Measurements from ENCODE around the gene SYT11.
"Not testable (repeated sequence)": the region's sequence is repeated elsewhere in the genome, so short reads cannot be mapped to it uniquely, and the experiment has no call there.

The SYT11 gene

DNA sequence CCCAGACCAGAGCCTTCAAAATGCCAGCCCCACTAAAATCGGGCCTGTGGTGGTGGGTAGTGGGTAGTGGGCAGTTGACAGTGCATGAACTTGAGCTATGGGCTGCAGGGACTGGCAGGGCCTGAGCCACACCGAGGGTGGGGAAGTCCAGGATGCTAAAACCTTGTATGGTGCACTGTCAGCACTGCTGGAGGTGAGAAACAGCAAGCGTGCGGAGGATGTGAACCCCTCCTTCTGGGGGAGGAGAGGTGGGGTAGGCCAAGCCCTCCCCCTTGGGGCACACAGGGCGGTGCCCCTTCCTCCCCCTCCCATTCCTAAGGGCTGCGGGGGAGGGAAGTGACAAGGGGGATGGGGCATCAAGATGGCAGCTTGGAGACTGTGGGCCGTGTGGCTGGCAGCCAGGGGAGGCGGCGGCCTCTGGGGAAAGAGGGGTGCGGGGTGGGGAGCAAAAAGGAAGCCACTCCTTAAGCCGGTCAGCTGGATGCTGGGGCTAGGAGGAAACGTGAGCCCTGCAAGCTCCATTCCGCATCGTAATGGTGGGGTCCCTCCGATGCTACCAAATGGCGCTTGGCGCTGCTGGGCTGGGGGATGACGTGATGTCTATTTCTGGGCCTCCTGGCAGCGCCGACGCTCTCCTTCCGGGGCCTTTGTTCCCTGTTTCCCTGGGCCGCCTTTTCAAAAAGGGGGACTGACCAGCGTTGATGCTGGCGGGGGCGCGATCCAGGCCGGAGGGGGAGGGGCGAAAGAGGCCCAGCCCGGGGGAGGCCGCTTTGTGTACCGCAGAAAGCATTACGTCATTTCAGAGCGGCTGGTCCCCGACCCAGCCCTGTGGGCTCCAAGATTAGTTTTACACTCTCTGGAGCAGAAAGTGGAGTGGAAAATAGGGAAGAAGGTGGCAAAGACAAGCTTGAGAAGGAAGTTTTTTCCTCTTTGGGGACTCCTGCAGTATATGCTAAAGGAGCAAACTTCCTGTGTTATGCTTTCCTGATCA, 809 bp downstream of the SYT11 start:
- DNase-seq (ENCODE audit: low read depth in 2 of 2), result peak; percentile 13 to 43

DNA sequence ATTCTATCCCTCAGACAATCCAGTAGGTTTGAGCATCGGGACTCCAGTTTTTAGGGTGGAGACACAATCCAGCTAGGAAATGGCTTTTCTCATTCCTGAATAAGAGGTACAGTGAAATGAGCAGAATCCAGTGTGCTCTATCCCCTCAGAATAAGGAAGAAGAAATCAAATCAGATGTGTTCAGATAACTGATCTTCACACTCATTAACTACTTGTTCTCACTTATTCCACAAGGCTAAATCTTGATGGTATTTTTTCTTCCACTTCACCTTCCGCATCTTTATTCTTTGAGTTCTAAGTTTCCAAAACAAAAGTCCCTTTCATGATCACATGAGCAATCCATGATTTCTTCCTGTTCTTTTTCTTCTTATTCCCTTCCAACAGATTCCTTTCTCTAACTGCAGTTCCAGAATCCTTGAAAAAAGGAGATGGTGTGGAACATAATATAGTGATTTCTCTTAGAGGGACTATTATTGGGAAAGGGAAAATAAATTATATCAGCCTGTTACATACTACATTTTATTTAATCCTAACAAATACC, 1.7 kb downstream of the SYT11 start:
- DNase-seq (ENCODE audit: low read depth in 2 of 2), result no peak

DNA sequence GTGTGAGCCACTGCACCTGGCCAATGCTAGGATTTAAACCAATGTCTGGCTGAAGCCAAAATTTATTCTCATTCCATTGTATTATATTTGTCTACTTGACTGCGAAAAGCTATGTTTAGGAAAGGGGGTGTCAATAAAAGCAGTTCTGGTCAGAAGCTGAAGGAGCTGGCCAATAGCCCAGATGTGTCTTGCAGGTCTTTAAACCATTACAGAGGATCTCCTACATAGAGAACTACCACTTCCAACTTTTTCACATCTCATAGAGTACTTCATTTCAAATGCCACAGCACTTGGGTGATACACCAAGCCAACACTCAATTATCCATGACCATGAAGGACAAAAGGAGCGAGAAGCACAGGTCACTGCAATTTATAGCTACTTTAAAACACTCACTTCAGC, 2.5 kb downstream of the SYT11 start:
- DNase-seq (ENCODE audit: low read depth in 2 of 2), result no peak

DNA sequence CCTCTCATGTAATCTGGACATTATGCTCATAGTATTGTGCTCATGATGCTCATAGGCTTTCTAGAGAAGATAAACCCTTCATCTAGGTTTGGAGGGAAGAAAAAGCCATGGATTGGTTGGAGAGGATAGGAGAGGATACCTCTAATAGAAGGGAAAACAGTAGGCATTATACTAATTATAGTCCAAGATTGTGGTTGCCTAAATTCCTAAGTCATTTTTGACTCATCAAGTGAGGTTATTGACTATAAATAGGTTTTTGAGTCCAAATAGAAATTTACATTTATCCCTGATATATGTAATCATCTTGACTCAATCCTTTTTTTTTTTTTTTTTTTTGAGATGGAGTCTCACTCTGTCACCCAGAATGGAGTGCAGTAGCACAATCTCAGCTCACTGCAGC, 5.0 kb downstream of the SYT11 start:
- DNase-seq (ENCODE audit: low read depth in 2 of 2), result no peak

DNA sequence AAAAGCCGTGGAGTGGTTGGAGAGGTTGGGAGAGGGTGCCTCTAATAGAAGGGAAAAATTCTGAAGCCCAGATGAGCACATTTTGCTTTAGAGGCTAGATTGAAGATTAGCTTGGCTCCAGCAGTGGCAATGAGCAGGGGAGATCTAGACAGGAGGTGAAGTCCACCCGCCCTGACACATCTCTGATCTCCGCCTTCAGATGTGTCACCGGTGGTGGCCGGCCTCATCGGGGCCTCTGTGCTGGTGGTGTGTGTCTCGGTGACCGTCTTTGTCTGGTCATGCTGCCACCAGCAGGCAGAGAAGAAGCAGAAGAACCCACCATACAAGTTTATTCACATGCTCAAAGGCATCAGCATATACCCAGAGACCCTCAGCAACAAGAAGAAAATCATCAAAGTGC, 8.4 kb downstream of the SYT11 start:
- no peak for DNase-seq (ENCODE audit: low read depth in 2 of 2)

DNA sequence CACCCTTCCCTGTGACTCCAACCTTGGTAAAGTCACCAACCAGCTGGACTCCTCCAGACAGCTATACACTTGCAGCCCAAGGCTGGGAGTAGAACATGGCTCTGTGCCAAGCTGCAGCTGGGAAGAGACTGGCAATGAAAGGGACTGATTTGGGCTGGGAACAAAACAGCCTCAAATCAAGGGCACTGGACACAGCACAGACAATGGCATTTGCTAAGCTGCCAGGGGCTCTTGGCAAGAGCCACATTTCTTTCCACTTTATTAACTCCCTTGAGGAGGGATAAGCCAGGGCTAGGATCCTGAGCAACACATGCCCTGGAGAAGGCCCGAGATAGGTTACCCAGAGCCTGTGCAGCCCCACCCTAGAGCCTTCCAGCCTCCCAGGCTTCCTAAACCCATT, 12.0 kb downstream of the SYT11 start:
- DNase-seq (ENCODE audit: low read depth in 2 of 2), result no peak

DNA sequence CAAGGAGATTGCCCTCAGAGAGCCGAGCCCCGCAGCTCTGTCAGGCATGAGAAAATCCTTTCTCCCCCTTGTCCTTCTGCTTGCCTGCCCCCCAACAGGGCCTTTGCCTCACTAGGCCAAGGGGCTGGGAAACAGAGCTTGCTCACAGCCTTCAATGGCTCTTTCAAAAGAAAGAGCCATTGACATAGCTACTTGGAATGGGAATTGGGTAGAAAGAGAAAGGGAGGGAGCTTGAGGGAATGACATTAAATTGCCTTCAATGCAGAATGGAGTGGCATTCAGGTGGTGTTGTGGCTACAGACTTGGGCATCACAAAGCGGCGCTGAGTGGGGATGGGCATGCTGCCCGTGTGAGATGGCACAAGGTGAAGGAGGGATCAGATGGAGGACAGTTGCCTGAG, 13.2 kb downstream of the SYT11 start:
- DNase-seq (ENCODE audit: low read depth in 2 of 2), result no peak

DNA sequence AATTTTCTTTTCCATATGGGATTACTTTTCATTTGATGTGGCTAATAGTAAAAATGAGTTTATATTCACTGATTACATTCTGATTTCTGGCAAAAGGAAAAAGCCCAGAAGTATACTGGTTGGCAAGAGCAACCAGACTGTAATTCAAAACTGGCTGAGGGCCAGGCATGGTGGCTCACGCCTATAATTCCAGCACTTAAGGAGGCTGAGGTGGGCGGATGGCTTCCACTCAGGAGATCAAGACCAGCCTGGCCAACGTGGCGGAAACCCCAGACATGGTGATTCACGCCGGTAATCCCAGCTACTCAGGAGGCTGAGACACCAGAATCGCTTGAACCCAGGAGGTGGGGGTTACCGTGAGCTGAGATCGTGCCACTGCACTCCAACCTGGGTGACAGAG, 14.5 kb downstream of the SYT11 start:
- DNase-seq (ENCODE audit: low read depth in 2 of 2), result no peak

DNA sequence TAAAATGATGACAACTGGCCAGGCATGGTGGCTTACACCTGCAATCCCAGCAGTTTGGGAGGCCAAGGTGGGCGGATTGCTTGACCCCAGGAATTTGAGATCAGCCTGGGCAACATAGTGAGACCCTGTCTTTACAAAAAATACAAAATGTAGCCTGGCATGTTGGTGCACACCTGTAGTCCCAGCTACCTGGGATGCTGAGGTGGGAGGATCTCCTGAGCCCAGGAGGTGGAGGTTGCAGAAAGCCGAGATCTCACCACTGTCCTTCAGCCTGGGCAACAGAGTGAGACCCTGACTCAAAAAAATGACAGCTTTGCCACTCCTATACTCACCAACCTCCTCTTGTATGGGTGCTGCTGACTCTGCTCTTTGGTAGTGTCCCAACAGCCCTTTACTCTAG, 18.6 kb downstream of the SYT11 start:
- DNase-seq (ENCODE audit: low read depth in 2 of 2), result no peak

DNA sequence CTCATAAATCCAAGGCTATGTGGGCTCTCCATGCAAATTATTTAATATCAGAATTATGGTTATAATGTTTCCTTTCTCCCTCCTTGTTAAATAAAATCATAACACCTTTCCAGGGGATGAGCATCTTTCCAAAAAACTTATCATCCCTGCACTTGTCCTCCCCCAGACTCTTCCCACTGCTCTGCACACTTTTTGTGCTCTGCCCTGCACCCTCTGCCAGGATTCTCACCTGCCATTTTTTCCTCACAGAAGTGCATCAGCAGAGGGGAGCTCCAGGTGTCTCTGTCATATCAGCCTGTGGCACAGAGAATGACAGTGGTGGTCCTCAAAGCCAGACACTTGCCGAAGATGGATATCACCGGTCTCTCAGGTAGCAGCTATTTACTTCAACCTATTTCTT, 20.9 kb downstream of the SYT11 start:
- no peak for DNase-seq (ENCODE audit: low read depth in 2 of 2)

DNA sequence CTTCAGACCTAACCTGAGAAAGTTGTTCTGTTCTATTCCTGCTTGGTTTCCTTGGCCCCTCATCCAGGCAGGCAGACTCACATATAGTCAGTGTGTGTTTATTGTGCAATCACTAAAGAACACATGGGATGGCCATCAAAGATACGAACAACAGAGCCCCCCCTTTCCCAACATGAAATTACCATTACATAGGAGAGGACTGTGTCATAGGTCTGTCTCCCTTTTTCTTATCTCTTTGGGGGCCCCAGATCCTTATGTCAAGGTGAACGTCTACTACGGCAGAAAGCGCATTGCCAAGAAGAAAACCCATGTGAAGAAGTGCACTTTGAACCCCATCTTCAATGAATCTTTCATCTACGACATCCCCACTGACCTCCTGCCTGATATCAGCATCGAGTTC, 21.6 kb downstream of the SYT11 start:
- no peak for DNase-seq (ENCODE audit: low read depth in 2 of 2)

DNA sequence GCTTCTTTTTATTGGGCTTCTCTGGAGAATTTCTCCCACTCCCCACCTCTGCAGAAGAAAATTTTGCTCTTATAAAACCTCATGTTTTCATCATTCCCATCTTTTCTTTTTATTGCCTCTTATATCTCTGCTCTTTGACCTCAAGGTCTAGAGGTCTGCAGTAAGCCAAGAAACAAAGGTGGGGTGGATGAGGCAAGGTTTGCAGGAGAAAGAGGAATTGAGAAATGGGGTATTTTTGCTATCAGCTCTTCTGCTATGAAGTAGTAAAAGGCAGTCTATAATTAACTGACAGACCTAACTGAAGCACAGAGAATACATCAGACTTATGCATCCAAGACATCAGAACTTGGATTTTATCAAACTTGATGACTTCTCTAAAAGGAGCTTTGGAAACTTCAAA, 22.9 kb downstream of the SYT11 start:
- DNase-seq (ENCODE audit: low read depth in 2 of 2), result no peak

DNA sequence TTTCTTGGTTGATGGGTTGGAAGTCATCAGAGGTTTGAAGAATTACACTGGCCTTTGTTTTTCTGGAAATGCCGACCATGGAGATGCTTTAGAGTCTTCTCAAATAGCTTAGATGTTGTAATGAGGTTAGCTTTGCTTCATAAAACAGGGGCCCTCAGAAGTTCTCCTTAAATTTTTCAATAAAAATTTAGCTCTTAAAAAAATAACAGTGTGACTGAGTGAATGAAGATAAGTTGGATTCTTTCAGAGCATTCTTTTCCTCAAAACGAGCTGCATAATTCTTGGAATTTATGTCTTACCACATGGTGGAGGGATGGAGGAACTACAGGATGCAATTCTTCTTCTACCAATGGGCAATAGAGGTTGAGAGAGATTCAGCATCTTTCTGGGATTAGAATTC, 23.4 kb downstream of the SYT11 start:
- DNase-seq (ENCODE audit: low read depth in 2 of 2), result no peak

DNA sequence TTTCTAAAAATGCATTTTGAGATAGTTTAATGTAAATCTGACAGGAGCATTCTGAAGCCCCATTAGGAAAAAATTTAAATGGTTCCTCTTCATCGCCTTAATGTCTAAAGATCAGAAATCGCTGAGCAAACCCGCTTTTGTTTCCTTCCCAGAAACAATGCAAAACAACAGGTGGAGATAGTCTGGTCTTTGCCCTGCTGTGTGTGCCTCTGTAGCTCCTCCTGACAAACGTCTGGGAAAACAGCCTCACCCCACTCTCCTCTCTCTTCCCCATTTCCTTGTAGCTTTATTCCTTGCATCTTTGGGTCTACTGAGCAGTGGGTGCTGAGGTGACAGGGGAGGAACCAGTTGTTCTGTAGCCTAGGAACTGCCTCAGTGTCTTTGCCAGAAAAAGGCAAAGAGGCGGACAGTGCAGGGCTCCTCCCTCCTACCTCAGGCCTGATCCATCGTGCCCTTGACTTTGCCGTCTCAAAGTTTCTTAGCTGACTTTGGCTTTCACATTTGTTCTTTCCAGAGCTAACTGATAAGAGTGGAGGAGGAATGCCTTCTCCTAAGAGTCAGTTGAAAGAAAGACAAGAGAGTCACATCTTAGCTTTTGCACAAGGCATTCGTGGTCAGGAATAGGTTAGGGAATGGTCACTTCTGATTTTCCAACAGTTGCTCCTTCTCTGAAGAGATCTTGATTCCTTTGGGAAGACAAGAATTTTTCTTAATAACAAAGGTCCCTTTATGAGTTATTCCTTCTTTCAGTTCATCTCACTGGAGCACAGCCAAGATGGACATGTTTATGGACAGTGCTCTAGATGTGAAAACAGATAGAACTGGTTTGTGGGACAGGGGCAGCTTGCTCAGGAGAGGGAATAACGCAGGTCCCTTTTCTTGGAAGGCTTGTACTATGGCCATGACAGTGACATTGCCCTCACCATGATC, 24.9 kb downstream of the SYT11 start:
- DNase-seq (ENCODE audit: low read depth in 2 of 2), result no peak

DNA sequence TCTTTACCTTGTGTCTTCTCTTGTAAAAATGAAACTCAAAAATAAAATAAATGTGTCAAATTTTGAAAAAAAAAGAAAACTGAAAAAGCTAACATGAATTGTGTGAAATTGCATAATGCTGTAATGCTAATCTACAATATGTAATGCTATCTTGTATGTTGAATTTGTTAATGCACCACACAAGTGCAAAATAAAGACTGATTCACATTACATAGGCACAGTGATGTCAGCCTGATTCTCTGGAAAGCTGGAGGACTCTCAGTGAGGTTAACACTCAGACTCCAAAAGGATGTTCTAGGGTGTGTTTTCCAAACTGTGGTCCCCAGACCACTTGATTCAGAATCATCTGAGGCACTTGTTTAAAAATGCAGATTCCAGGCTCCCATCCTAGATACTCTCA, 25.6 kb downstream of the SYT11 start:
- DNase-seq (ENCODE audit: low read depth in 2 of 2), result no peak

DNA sequence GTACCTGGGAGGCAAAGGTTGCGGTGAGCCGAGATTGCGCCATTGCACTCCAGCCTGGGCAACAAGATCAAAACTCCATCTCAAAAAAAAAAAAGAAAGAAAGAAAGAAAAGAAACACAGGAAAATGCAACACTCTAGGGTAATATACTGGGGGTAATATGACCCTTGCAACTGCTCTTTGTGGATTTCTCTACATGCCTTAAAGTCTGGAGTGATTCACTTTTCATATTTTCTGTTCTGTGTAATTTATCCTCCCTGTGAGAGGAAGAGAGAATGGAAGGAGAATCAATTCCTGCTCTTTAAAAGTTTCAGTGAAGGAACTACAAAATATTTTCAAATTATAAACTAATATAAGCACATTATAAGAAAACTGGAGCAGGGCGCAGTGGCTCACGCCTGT, 29.1 kb downstream of the SYT11 start:
- DNase-seq (ENCODE audit: low read depth in 2 of 2), result no peak

DNA sequence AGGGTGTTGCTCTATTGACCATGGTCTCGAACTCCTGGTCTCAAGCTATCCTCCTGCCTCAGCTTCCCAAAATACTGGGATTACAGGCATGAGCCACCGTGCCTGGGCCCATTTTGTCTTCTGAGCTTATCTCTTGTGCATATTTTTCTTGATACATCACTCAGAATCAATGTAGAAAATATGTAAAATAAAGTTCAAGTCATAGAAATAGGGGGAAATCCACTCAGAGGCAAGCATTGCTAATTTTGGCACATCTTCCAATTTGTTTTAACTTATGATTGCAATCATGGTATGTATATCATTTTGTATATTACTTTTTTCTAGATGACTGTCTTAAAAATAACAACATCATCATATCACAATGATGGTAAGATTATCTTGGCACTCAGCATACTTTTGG, 30.2 kb downstream of the SYT11 start:
- DNase-seq (ENCODE audit: low read depth in 2 of 2), result no peak

DNA sequence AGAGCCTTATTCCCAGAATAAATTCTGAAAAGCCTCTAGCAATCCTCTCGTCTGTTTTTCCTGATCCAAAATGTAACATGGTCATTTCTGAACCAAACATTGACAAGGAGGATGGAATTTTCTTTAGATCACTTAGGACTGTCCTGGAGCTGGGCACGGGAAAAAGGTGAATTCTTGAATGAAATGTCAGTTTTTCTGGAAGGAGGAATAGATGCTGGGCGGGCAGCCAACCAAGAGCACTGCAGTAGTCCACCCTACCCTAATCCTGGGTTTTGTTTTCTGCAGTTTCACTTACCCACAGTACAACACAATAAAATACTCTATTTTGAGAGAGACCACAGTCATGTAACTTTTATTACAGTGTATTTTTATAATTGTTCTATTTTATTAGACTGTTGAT, 30.9 kb downstream of the SYT11 start:
- no peak for DNase-seq (ENCODE audit: low read depth in 2 of 2)

DNA sequence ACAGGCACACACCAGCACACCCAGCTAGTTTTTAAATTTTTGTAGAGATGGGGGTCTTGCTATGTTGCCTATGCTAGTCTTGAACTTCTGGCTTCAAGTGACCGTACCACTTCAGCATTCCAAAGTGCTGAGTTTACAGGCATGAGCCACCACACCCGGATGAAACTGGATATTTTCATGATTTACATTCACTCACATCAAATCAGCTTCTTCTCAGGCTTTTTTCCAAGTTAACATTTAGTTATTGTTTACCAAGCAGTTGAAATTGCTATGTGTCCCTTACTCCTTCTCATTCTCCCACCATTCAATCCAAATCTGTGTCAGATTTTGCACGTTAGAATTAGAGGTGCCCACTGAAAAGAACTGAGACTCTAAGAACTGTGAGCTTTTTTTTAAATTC, 33.4 kb downstream of the SYT11 start:
- no peak for DNase-seq (ENCODE audit: low read depth in 2 of 2)

DNA sequence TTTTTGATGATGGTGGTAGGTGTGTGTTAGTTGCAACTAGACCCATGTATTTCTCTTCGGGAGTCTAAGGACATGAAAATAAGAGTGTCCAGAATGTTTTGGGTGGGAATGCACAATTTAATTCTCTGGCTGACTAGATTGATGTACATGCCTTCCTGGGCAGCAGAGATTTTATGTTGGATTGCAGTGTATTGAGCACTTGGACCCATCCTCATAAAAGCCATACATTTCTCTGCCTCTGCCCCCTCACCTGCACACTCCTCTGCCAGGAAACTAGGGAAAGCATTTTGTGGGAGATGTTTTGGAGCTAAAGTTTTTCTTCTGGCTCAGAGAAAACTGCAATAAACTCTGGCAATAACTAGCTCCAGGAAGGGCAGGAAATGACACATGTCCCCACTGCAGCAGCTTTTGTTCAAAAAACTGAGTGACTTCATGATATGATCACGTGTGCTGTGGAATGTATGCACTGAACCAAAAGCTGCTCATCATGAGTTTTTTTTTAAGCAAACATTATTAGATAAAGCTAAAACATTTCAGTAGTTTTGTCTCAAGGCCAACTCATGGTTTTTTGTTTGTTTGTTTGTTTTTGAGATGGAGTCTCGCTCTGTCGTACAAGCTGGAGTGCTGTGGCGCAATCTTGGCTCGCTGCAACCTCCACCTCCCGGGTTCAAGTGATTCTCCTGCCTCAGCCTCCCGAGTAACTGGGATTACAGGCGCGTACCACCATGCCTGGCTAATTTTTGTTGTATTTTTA, 34.2 kb downstream of the SYT11 start:
- no peak for DNase-seq (ENCODE audit: low read depth in 2 of 2)

DNA sequence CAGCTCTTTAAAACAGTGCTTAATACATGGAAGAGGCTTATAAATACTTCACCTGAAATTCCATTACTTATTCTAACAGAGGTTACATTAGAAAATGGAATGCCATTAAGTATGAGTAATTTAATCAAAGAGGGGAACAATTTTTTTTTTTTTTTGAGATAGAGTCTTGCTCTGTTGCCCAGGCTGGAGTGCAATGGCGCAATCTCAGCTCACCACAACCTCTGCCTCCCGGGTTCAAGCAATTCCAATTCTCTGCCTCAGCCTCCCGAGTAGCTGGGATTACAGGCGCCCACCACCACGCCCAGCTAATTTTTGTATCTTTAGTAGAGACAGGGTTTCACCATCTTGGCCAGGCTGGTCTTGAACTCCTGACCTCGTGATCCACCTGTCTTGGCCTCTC, 36.2 kb downstream of the SYT11 start:
- DNase-seq (ENCODE audit: low read depth in 2 of 2), result not testable (repeated sequence)

DNA sequence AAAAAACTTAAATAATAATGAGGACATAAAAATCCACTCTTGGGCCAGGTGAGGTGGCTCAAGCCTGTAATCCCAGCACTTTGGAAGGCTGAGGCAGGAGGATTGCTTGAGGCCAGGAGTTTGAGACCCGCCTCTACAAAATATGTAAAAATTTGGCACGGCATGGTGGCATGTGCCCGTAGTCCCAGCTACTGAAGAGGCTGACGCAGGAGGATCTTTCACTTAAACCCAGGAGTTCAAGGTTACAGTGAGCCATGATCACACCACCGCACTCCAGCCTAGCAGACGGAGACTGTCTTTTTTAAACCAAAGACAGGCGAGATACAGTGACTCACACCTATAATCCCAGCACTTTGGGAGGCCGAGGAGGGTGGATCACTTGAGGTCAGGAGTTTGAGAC, 37.1 kb downstream of the SYT11 start:
- not testable (repeated sequence) for DNase-seq (ENCODE audit: low read depth in 2 of 2)
